Midbrain (tissue), 1 donor: Measurements from ENCODE around the gene ZBED1.
"Not testable (repeated sequence)": the region's sequence is repeated elsewhere in the genome, so short reads cannot be mapped to it uniquely, and the experiment has no call there.

ENCODE experiments used
- DNase-seq: peaks from one replicate; lab custom pipeline; 2025; lab: John Stamatoyannopoulos, UW

The ZBED1 gene

GRCh38 chrX:2456091-2456490 is 44.7 kb downstream of the ZBED1 start:
- not testable (repeated sequence) for DNase-seq

GRCh38 chrX:2454620-2455019 is 46.2 kb downstream of the ZBED1 start:
- DNase-seq: not testable (repeated sequence)

GRCh38 chrX:2452799-2453198 is 48.0 kb downstream of the ZBED1 start:
- DNase-seq: no peak

- no peak for DNase-seq
These were observed 48.4 kb downstream of the ZBED1 start for GRCh38 chrX:2452317-2452784.

- DNase-seq: no peak
These were observed 49.1 kb downstream of the ZBED1 start for GRCh38 chrX:2451501-2452316.

- DNase-seq: no peak
These were observed 50.1 kb downstream of the ZBED1 start for GRCh38 chrX:2450681-2451080.

- no peak for DNase-seq
These were observed 51.5 kb downstream of the ZBED1 start for GRCh38 chrX:2449135-2449886.

GRCh38 chrX:2447484-2447883 is 53.3 kb downstream of the ZBED1 start:
- DNase-seq: no peak

GRCh38 chrX:2446815-2447214 is 54.0 kb downstream of the ZBED1 start:
- DNase-seq: no peak

GRCh38 chrX:2445662-2446623 is 54.8 kb downstream of the ZBED1 start:
- no peak for DNase-seq

- no peak for DNase-seq
These were observed 58.1 kb downstream of the ZBED1 start for GRCh38 chrX:2442694-2443093.

GRCh38 chrX:2441466-2441865 is 59.3 kb downstream of the ZBED1 start:
- no peak for DNase-seq

GRCh38 chrX:2439613-2440012 is 61.2 kb downstream of the ZBED1 start:
- no peak for DNase-seq
